ENCODE measurements around the gene SIRT5.

The SIRT5 gene

DNA sequence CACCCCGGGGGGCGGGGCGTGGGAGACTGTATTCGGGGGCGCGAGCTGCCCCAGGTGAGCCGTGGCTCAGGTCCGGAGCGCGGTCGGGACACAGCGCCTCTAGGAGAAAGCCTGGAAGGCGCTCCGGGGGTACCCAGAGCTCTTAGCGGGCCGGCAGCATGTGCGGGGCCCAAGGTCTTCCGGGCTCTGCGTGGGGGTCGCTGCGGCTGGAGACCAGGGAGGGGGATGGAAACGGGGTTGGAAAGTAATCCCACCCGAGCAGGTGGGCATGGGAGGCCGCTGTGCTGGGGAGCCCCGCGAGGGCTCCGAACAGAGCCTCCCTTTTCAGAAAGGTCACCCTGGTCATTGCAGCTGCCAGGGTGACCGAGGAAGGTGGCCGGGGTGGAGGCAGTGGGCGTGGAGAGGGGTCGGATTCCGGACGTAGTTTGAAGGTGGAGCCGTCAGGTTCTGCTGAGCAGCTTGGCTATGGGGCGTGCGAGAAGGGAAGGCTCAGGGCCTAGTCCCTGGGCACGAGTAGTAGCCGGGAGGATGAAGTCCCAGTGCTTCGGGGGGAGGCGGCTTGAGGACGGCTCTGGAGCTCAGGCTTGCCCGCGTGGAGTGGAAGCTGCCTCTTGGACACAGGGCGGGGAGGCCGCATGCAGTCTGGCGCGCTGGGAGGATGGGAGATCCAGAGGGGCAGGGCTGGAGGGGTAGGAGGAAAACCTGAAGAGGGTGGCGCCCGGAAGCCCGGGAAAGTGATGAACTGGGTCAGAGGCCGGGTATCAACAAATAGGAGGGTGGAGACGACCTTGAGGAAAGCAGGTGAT, at the start of gene SIRT5:
SIRT5 (plus strand) TSS at position 31 of the 806 bp plus-strand sequence. CDS start 9,510 bp downstream, outside the sequence.
- peak; percentile 57 for TF ChIP-seq POLR2A (IDR thresholded peaks at IDR 0.05; ENCODE audit: low read depth, low read length)
- FAIRE-seq = peak; percentile 67
- peak; percentile 90 for DNase-seq (ENCODE audit: insufficient read length, low spot score)

DNA sequence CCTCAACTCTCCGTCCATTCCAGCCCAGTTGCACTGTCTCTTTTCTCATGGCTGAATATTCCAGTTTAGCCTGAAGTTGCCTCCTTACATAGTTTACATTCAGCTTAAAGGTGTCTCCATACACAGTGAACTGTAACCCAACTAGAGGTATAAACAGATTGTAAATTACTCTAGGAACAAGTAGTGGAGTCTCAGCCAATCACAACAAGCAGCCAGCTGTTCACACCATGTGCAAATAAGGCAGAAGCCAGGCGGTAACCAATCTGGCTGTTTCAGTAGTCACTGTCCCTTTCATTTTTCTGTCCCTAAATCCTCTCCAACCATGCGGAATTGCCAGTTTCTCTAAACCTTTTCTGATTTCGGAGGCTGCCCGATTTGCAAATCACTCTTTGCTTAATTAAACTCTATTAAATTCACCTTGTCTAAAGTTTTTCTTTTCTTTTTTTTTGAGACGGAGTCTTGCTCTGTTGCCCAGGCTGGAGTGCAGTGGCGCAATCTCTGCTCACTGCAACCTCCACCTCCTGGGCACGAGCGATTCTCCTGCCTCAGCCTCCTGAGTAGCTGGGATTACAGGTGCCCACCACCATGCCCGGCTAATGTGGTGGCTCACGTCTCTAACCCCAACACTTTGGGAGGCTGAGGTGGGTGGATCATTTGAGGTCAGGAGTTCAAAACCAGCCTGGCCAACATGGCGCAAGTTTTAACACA, 49.4 kb upstream of the SIRT5 start:
- no peak for TF ChIP-seq POLR2A (IDR thresholded peaks at IDR 0.05; ENCODE audit: low read depth, low read length)
- DNase-seq (ENCODE audit: insufficient read length, low spot score) (no peak), FAIRE-seq (no peak)

DNA sequence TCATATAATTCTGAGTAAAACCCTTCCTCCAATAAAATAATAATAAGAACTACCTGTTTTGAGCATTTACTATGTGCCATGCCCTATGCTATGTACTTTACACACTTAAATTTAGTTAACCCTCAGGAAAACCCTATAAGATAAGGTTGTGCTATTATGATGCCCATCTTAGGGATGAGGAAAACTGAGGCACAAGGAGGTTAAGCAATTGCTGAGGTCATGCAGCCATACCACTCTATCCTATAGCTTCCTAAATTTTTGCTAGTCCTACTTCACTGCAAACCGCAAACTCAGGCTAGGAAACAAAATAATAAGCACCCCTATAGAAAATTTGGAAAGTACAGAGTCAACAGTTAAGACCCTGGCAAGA, 48.1 kb upstream of the SIRT5 start:
- no peak for FAIRE-seq
- TF ChIP-seq POLR2A (IDR thresholded peaks at IDR 0.05; ENCODE audit: low read depth, low read length) = no peak
- DNase-seq (ENCODE audit: insufficient read length, low spot score) = no peak

DNA sequence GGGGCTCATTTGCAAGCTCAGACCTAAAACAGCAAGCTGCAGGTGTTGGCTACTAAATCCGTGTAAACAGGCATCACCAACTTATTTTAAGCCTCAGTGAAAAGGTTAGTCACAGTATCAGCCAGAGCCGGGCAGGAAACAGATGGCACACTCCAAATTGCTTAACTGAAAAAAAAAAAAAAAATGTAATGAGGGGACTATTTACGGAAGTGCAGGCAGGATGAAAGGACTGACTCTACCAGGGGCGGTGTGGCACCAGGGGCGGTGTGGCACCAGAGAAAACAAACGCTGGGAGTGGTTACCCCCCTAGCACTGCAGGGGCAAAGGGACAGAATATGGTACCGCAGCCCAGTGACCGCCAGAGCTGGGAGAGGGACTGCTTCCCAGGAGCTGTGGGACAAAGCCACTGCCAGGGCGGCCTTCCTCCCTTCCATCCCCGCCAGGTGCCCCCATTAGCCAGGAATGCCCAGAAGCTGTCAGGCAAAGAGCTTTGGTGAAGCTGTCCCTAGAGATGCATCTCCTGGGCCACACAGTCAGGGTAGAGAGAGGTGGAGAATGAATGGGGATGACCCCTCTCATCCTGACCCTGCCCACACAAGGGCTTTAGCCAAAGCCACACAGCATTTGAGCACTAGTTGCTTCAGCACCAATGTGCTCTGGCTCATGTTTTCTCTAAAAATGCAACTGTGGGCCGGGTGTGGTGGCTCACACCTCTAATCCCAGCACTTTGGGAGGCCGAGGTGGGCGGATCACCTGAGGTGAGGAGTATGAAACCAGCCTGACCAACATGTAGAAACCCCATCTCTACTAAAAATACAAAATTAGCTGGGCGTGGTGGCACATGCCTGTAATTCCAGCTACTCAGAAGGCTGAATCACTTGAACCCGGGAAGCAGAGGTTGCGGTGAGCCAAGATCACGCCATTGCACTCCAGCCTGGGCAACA, 47.4 kb upstream of the SIRT5 start:
- TF ChIP-seq POLR2A (IDR thresholded peaks at IDR 0.05; ENCODE audit: low read depth, low read length) = no peak
- DNase-seq (ENCODE audit: insufficient read length, low spot score) = no peak
- FAIRE-seq = no peak

DNA sequence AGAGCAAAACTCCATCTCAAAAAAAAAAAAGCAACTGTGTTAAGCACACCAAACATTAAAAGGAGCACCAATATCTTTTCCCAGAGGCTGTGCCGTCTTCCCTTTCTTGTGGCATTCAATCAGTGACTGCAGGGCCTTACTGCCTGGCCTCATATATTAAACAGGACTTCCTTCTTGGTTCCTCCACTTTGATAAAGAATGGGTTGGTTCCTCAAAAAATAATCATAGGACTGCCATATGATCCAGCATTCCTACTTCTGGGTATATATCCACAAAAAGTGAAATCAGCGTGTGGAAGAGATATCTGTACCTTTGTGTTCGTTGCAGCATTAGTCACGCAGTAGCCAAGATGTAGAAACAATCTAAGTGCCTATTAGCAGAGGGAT, 46.7 kb upstream of the SIRT5 start:
- FAIRE-seq (no peak), DNase-seq (ENCODE audit: insufficient read length, low spot score) (no peak)
- no peak for TF ChIP-seq POLR2A (IDR thresholded peaks at IDR 0.05; ENCODE audit: low read depth, low read length)

DNA sequence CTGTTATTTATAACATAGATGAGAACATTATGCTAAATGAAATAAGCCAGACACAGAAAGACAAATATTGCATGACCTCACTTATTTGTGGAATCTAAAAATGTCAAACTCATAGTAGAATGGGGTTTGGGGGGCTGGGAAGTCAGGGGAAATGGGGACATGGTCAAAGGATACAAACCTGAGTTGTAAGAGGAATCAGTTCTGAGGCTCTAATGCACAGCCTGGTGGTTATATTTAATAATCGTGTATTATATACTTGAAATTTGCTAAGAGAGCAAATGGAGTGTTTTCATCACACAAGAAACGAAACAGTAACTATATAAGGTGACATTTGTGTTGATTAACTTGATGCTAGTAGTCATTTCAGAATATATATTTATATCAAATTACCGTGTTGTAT, 46.2 kb upstream of the SIRT5 start:
- DNase-seq (ENCODE audit: insufficient read length, low spot score) (no peak), FAIRE-seq (no peak)
- no peak for TF ChIP-seq POLR2A (IDR thresholded peaks at IDR 0.05; ENCODE audit: low read depth, low read length)

DNA sequence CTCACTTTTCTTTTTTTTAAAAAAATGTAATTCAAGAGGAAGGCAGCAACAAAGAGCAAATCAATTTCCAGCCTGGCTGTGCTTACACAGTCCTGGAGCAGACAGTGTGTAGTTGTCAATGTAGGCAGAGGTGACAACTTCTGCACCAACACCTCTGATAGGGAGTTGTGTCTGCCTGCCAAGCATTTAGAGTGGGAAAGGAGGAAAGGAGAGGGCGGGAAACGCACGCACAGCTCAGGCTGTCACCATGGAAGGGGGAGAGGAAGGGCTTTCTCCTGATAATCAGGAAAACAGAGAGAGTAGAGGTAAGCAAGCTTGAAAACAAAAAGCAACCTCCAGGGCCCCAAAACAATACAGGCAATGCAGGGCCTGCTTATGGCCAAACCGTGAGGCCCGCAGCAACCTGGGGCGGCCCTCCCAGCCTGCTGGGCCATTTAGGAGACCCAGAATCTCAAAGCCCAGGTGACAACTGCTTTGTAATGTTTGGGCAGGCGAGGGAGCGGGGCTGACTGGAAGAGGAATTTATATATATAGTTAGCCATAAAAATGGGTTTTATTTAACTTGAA, 45.5 kb upstream of the SIRT5 start:
- FAIRE-seq = no peak

DNA sequence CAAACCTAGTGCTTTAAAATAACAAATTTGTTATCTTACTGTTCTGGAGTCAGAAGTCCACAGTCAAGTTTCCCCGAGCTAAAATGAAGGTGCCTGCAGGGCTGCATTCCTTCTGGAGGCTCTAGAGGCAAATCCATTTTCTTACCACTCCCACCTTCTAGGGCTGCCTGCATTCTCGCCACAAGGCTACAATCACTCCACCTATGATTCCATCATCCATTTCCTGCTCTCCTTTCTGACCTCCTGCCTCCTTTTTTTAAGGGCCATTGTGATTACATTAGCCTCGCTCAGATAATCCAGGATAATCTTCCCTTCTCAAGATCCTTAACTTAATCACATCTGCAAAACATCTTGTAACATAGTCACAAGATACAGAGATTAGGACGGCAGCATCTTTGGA, 42.4 kb upstream of the SIRT5 start:
- DNase-seq (ENCODE audit: insufficient read length, low spot score) = no peak

More for the DNA sequence above, 45.5 kb upstream of the SIRT5 start:
- TF ChIP-seq POLR2A (IDR thresholded peaks at IDR 0.05; ENCODE audit: low read depth, low read length) = no peak
- DNase-seq (ENCODE audit: insufficient read length, low spot score) = no peak

DNA sequence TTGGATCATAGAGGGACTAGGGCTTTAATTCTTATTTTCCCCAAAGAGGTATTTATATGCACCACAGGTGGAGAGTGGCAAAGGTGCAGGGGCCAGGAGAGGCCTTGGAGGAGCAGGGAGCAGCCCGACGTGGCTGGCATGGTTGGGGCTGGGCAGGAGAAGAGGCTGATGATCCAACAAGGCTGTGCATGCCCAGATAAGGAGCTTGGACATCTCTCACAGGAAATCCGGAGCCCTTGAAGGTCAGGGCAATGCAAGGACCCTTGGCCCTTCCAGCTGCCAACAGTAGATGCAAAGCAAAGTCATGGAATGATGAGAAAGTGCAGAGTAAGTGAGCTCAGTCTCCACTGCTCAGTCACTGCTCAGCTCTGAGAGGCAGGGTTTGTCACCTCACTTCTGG, 39.9 kb upstream of the SIRT5 start:
- FAIRE-seq = no peak
- no peak for DNase-seq (ENCODE audit: insufficient read length, low spot score)
- no peak for TF ChIP-seq POLR2A (IDR thresholded peaks at IDR 0.05; ENCODE audit: low read depth, low read length)

More for the DNA sequence above, 42.4 kb upstream of the SIRT5 start:
- no peak for FAIRE-seq
- no peak for TF ChIP-seq POLR2A (IDR thresholded peaks at IDR 0.05; ENCODE audit: low read depth, low read length)

DNA sequence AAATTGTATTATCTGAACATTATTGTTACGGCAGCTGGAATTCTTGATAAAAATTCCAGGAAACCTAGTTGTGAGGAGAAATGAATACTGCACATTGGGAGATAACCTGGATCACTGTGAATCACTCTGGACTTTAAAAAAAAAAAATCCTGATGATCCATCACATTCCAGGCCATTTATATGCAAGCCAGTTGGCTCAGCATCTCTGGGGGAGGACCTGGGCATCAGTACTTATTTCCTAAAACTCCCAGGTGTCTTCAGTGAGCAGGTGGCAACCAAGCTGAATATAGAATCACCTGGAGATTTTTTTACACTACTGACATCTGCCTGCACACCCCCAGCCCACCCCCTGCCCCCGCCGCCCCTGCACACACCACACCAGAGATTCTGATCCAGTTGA, 39.1 kb upstream of the SIRT5 start:
- no peak for FAIRE-seq
- TF ChIP-seq POLR2A (IDR thresholded peaks at IDR 0.05; ENCODE audit: low read depth, low read length) = no peak
- no peak for DNase-seq (ENCODE audit: insufficient read length, low spot score)

DNA sequence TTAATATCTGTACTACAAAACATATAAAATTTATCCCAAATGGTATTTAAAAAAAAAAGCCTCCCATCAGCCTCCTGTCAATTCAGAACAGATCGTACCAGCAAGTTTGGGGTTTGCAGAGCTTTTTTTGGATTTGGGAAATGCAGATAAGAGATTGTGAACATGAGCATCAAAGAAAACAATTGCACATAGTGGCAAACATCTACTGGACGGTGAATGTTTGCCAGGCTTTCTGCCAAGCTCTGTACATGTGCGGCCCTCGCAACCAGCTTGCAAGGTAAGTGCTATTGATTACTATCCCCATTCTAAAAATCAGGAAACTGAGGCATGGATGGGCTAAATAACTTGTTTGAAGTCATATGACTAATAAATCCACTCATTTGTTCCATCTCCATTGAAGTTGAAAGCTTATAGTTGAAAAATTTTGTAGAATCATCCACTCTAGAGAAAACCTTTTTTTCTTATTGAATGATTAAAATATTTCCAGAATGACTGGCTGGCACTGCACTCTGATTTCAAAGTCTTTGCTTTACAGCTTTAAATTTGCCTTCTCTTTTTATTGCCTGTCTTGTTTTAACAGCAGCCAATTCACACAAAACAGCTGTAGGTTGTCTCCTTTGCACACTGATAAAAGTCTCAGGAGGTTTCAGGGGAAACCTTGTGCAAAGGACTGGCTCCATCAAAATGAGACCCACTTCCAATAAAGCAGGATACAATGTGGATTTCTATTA, 37.4 kb upstream of the SIRT5 start:
- TF ChIP-seq POLR2A (IDR thresholded peaks at IDR 0.05; ENCODE audit: low read depth, low read length) = no peak
- DNase-seq (ENCODE audit: insufficient read length, low spot score) (no peak), FAIRE-seq (no peak)

DNA sequence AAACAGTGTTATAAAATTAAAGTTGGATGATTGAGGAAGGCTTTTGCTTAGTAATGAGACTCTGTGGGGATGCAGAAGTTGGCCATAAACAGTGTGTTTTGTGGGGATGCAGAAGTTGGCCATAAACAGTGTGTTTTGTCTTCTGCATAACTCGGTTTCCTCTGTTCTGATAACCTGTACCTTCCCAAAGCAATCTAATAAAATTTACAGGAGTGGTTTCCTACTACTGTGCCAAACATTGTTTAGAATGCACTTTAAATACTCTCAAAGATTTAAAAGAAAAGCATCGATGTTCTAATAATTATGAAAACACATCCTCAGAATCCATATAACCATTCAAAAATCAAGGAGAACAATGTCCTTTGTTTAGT, 36.9 kb upstream of the SIRT5 start:
- DNase-seq (ENCODE audit: insufficient read length, low spot score) = no peak
- no peak for TF ChIP-seq POLR2A (IDR thresholded peaks at IDR 0.05; ENCODE audit: low read depth, low read length)
- no peak for FAIRE-seq

DNA sequence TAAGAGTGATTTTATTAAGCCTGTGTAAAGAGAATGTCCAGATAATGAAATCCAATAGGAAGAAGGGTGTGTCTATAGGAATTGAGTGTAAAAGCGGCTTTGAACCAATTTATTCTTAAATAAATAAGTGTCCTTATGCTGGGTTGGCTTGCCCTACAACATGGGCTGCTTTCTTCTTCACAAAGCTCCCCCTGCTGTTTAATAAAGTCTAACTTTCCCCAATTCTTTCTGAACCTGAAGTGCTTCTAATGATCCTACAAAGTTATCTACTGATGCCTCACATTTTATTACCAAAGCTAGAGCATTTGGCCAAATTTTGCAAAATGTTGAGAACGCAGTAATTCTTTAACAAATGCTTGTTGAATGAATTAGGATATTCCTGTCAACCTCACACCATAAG, 36.3 kb upstream of the SIRT5 start:
- DNase-seq (ENCODE audit: insufficient read length, low spot score) (peak; percentile 33), FAIRE-seq (no peak)
- no peak for TF ChIP-seq POLR2A (IDR thresholded peaks at IDR 0.05; ENCODE audit: low read depth, low read length)
